Measurements from ENCODE around the gene LEKR1.

DNA sequence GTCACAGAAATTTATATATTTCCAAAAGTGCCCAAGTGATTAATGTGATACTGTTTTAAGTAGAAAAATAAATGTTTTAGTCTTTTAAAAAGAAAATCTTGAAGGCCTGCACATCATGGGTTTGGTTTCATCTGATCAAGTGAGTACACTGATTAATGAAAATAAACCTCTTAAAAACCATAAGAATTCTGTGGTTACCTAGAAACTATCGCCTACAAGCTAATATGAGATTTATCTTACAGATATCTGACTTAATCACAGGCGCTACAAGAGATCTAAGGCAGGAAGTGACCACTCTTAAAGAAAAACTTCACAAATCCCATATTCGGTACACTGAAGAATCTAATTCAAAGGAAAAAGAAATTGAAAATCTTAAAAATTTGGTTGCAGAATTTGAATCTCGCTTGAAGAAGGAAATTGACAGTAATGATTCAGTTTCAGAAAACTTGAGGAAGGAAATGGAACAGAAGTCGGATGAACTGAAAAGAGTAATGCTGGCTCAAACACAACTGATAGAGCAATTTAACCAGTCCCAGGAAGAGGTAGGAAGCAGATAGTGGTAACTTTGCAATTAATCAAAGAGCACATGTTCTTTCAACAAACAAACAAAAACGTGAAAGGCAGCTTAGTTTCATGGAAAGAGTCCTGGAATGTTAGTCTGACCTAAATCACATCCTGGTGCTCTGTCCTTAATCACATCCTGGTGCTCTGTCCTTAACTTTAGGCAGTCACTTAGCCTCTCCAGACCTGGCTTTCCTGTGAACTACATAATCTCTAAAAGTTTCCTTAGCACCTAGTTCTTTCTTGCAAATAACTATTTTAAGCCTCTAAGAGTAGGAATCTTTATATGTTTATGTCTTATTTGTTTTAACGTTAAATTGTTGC is 201.9 kb downstream of the LEKR1 start:
- TF ChIP-seq TSHZ2 (CRISPR knock-in tag; IDR thresholded peaks at IDR 0.05) (no peak), PPARA (CRISPR knock-in tag; IDR thresholded peaks at IDR 0.05; ENCODE audit: borderline replicate concordance) (no peak)
